Measurements from ENCODE around the gene C2CD2. TPM values are rescaled to one million over a fixed set of nuclear protein-coding genes. Genes with fewer than 3 reads are reported as not detected.

Gene C2CD2
- total and polyA plus RNA-seq, 2 experiments from 2014 or later: 4.5 to 16.2 TPM

- TF ChIP-seq ZNF462 (CRISPR knock-in tag; IDR thresholded peaks at IDR 0.05): no peak
- TF ChIP-seq REST (IDR thresholded peaks at IDR 0.05; ENCODE audit: unreplicated experiment): no peak
- no peak for TF ChIP-seq ZNF114 (CRISPR knock-in tag; IDR thresholded peaks at IDR 0.05)
- no peak for TF ChIP-seq CREB1 (CRISPR knock-in tag; IDR thresholded peaks at IDR 0.05; ENCODE audit: low read depth)
- TF ChIP-seq JUNB (IDR thresholded peaks at IDR 0.05; ENCODE audit: unreplicated experiment): no peak
- TF ChIP-seq EZH2phosphoT487 (IDR thresholded peaks at IDR 0.05; ENCODE audit: unreplicated experiment): no peak
- no peak for TF ChIP-seq ZNF331 (CRISPR knock-in tag; IDR thresholded peaks at IDR 0.05; ENCODE audit: low read depth)
Measured at GRCh38 chr21:41923186-41923585, 30.6 kb downstream of the C2CD2 start (continued).
